ENCODE measurements around the gene NR2F2.

The NR2F2 gene

GRCh38 chr15:96320703-96321638, 9.5 kb upstream of the NR2F2 start:
- no peak for DNase-seq

DNA sequence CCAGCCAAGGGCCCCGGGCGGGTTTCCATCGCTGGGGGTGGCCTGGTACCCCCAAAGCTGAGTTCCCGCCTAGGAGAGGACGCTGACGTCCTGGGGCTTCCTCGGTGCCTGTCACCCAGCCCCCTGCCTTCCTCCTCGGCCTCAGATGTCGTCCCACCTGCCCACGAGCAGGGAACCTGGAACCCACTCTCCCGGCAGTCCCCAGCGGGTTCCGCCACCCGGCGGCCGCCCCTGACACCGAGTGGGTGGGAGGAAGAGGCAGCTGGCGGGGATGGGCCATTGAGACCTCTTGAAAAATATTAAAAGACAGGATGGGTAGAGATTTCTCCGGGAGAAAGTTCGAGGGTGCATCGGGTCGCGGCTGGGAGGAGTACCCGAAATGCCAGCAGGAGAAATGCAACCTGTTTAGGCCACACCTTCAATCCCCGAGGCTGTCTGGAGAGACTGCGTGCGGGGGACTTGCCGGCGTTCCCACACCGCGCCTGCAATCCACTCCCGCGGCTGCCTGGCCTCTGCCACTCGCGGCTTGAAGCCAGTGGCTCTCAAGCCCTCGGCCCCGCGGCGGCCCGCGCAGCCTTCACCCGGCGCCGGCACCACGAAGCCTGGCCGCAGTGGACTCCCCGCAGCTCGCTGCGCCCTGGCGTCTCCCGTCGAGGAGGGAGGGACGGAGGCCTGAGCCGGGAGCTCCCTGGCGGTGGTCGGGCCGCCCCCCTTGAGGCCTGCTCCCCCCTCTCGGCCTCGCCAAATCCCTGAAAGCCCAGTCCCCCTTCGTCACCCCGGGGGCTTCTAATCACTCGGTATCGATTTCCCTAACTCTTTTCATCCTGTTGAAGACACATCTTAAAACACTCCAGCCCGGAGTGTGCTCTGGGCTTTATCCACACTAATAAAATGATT, 8.6 kb upstream of the NR2F2 start:
- no peak for DNase-seq

- no peak for DNase-seq
Observed at GRCh38 chr15:96322536-96323318, 7.8 kb upstream of the NR2F2 start.

- DNase-seq: no peak
Observed at GRCh38 chr15:96323319-96324145, 7.0 kb upstream of the NR2F2 start.

DNA sequence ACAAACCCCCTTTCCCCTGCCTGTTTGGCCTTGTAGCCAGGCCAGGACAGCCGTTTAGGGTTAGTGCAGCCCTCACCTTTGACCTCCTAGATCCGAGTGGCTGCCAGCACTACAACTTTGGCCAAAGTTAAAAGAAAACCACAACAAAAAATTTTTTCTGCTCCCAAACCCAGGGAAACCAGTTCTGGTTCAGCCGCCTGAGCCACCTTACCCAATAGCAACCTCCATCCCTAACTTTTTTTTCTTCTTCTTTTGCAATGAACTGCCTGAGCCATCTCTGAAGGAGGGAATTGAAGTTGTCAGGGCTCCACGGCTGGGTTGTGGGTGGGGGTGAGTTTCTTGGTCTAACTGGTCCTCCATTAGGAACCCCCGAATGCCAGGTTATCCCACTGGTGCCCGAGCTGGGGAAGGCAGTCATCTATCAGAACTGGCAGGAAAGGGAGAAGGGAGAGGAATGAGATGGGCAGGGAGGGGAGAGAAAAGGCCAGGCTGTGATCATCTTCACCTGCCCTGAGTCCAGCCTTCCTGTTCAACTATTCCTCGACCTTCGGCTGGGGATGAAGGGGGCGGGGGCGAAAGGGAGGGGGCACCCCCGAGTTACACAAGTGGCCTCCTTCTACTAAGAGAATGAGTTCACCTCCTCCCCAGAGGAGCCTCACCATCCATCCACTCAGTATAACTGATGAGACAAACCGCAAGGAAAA, 6.2 kb upstream of the NR2F2 start:
- no peak for DNase-seq

DNA sequence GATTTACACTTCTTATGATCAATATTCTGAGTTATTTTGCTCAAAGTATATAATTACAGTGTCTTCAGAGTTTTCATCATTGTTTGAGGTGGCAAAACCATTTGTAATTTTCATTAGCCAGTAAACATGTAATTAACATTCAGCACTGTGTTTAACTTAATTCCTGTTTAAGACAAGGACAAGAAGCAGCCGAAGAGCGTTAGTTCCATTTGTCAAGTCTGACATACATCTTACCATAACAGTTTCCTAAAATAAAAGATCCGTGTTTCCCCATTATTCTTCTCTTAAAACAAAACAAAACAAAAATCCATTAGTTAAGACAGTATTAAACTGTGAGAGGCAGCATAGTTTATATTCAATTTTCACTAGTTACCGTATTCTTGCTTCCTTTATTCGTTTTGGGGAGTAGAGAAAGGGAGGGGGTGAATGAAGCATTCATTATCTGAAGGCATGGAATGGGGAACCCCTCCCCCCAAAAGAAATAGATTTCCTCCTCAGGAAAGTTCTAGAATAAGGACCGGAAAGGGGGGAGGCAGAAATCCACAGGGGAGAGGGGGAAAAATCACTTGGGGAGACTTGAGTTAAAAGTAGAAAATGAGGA, 5.5 kb upstream of the NR2F2 start:
- no peak for DNase-seq

DNA sequence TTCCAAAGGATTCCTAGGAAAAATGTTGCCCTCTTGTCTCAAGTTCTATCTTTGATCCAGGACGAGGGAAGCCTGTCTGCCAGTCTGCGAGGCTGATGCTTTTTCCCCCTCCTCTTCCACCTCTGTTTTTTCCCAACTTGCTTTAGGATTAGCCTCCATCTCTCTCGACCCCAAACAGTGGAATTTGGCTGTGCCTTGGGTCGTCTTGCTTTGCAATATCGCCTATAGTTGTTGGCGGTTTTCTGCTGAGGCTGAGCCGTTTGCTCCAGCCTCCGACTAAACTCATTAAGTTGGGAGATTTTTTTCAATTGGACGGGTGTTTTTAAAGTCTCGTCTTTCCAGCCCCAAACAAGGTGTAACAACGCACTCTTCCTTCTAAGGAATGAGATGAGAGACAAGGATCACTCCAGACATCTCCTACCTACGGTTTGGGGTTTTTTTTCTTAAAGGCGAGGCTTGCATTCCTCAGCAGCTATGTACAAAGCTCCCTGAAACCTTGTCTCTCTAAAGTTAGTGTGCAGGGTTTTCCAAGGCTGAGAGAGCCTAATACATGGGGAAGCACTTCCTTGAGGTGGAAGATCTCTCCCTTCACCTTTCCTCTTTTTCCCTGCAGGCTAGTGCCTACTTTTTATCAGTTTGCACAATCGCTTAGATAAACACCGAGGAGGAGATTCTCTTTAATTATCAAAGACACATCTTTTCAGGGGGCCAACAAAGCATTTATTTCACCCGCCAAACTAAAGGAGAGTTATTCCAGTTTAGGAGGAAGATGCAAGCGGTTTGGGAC, 4.8 kb upstream of the NR2F2 start:
- DNase-seq: no peak

- no peak for DNase-seq
Observed at GRCh38 chr15:96326328-96327154, 4.0 kb upstream of the NR2F2 start.

DNA sequence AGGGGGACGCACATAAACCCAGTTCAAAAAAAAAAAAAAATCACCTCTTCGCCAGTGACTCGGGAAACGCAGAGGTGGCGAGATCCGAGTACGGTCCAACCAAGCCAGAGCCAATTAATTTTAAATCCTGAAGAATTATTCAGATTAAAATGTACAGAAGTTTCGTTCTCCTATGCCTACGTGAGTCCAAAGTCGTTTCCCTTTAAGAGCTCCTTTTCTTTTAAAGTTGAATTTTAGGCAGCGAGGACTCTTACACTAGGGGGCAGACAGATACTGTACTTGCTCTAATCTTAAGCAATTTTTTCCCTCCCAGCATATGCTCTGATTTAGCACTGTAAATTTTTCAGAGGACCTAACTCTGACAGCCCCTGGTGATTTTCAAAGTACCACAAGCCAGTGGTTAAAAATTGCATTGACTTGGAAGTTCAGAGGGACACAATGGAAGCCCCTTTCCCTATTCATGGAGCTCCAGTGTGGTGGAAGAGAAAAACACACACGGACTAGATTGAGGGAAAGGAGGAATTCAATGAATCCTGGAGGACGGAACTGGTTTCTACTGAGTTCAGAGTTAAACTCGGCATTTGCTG, 3.3 kb upstream of the NR2F2 start:
- no peak for DNase-seq

GRCh38 chr15:96328181-96328876, 2.2 kb upstream of the NR2F2 start:
- DNase-seq: no peak

DNA sequence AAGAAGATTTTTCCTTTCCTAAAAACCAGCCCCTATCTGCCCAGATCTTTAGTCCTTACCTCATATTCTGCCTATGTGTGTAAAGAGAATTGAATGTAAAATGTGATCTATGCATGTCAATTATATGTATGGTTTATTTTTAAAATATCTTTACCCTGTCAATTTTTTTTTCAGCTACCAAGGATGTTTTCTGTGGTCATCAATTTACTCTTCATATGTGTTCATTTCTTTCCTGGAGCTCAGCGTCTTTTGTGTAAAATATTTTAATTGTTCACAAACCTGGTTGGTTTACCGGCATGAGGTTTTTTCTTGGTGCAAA, 1.7 kb upstream of the NR2F2 start:
- no peak for DNase-seq

GRCh38 chr15:96329403-96329981, 1.0 kb upstream of the NR2F2 start:
- DNase-seq: no peak

DNA sequence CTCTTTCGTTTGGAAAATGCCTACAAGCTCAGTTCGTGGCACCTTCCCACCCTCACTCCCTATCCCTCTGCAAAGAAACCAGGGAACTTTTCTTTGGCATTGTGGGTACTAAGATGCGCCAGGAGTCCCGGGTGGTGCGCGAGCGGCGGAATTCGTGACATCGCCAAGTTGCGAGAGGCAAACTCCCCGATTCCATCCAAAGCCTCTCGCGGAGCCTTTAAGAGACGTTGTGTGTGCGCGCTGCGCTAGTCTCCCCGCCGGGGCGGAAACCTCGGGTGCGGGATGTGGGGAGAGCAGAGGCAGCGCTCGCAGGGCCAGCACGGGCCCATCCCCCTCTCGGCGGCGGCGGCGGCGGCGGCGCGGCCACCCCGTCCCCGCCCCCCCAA, 443 bp upstream of the NR2F2 start:
- DNase-seq: no peak

DNA sequence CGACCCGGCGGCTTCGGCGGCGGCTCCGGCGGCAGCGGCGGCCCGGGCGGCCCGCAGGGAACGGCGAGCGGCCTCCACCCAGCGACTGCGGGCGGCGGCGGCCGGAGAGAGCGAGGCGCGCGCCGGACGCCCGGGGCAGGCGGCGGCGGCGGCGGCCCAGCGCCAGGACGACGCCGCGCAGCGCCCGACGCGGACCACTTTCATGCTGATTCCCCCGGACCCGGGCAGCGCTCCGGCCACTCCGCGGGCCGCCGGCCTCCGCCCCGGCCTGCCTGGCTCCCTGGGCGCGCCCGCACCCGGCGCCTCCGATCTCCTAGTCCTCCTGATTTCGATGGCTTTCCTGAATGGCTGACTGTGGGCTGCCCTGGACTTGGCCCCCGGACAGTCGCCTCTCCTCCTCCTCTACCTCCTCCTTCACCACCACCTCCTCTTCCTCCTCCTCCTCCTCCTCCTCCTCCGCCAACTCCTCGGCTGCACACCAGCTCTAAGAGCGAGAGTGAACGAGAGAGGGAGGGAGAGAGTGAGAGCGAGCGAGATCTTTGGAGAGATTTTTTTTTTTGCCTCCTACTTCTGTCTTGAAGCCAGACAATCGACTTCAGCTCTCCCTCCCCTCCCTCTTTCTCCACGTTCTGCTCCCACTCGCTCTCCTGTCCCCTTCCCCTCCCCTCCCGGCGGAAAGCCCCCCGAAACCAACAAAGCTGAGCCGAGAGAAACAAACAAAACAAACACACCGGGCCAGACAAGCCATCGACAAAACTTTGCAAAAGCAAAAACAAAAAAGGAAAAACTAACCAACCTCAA, 844 bp downstream of the NR2F2 start:
- DNase-seq: no peak

GRCh38 chr15:96331945-96332636, 1.6 kb downstream of the NR2F2 start:
- DNase-seq: no peak

DNA sequence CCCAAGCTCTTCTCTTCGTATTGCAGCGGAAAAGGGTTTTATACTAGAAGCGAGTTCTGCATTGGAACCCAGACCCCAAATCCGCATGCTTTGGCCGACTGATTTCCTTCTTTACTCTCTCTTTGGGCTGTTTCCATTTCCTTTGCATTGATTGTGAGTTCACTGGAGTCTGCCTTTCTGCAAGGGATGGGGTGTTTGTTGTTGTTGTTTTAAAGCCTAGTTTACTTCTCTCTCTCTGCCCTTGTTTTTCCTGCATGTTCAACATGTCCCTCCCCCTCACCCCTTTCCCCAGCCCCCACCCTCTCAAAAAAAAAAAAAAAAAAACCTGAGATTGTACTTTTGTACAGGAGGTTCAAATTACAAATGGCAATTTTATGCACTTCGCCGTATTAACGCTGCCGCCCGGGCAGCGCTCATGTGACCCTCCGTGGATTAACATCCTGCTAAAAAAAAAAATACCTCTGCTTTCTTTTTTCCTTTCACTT, 2.2 kb downstream of the NR2F2 start:
- no peak for DNase-seq
